D721Med (cell line): ENCODE data around the gene TRAPPC3L.

Experiments used
- DNase-seq: peaks from one replicate; pipeline ENCODE4 v3.0.0; 2011; ENCODE audit warnings: low spot score; ENCODE audit not compliant: insufficient read length
- FAIRE-seq: peaks from 2 replicates; lab custom pipeline; 2011; peaks lifted over from hg19 to GRCh38; lab: Jason Lieb, UNC
- TF ChIP-seq, protein P1 (sequence below): IDR thresholded peaks from 2 replicates; pipeline ENCODE4 v1.5.1; 2012; ENCODE audit warnings: mild to moderate bottlenecking, control low read depth; ENCODE audit not compliant: insufficient read depth; ENCODE audit errors: missing control alignments

TRAPPC3L gene

DNA sequence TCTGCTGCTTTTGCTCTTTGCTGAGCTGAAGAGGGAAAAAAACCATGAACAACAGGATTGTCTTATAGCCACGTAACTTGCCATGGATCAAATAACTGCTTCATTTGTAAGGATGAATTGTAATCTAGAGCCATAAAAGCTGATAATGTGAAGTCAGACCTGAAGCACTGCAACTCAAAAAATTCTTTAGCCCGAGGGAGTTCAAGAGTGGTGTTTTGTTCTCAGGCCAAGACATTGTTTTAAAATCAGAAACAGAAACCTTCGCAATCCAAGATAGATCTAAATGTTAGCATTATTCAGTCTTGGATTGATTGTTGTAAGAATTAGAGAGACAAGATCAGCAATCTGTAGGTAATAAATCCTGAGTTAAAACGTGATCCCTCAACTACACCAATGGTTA is at the start of gene TRAPPC3L:
Gene TRAPPC3L, minus strand, starts transcription at position 34 of the 400 bp plus-strand sequence. CDS start 170 bp downstream, outside the sequence.
- DNase-seq (no peak), FAIRE-seq (no peak)
- TF ChIP-seq, protein P1, sequence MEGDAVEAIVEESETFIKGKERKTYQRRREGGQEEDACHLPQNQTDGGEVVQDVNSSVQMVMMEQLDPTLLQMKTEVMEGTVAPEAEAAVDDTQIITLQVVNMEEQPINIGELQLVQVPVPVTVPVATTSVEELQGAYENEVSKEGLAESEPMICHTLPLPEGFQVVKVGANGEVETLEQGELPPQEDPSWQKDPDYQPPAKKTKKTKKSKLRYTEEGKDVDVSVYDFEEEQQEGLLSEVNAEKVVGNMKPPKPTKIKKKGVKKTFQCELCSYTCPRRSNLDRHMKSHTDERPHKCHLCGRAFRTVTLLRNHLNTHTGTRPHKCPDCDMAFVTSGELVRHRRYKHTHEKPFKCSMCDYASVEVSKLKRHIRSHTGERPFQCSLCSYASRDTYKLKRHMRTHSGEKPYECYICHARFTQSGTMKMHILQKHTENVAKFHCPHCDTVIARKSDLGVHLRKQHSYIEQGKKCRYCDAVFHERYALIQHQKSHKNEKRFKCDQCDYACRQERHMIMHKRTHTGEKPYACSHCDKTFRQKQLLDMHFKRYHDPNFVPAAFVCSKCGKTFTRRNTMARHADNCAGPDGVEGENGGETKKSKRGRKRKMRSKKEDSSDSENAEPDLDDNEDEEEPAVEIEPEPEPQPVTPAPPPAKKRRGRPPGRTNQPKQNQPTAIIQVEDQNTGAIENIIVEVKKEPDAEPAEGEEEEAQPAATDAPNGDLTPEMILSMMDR: no peak

DNA sequence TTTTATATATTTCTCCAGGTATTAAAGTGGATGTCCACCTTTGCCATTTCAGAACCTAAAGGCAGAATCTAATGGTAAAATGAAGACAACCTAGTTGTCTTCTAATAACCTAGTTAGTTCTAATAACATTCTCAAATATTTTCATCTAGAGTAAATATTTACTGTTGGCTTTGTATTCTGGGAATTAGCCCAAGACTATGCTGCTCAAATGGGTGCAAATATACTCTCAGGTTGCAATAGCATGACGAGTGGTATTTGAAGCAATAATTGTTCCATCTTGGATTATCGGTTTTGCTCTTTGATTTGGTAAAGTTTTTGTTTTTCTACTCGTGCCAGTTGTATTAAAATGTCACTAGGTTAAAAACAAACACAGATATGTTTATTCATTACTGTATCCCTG is 49.8 kb upstream of the TRAPPC3L start:
- TF ChIP-seq, protein P1: no peak
- FAIRE-seq (no peak), DNase-seq (no peak)

DNA sequence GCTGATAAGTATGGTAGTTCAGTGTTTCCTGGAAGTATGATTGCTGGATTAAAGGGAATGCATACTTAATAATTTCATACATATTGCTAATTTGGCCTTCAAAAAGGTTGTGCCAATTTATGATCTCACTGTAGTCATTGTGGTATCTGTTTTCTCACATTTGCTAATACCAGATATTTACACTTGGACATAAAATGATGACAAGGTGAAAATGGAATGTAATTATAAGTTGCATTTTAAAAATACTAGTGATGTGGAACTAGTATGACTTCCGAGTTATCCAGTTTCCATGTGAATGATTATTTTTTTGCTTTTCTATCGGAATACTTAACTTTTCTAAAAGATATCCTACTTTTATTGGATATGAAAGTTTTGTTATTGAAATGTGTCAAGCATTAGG is 41.3 kb upstream of the TRAPPC3L start:
- TF ChIP-seq, protein P1: no peak
- DNase-seq: no peak
- no peak for FAIRE-seq

DNA sequence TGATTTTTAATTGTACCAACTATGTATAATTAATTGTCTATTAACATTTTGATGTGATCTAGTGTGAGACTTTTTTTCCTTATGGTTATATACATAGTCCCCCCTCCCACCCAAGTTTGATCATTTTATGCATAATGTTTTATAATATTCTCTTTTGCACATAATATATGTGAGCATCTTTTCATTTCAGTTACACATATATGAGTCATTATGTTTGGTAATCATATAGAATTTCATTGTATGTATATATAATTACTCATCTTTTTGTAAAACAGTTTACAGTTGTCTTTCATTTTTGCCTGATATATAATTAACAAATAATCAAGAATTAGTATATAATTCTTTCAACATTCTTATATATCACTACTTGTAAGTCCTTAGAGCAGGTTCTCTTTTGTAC is 40.8 kb upstream of the TRAPPC3L start:
- FAIRE-seq (no peak), DNase-seq (no peak)
- TF ChIP-seq, protein P1: no peak

DNA sequence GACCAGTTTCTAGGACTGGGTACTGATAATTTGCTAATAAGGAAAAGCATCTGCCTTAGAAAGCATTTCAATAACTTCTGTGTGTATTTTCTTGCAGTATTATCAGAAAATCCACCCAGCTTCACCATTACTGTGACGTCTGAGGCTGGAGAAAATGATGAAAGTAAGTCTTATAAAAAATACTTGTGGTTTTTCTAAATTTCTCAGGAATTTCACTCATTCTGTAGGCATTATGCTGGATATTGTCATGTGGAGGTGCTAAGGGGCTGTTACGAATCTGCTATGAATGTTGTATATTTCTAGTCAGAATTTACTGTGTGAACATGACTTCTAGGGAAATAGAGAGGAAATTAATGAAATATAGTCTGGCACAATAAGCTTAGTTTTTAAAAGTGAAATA is 34.7 kb upstream of the TRAPPC3L start:
- DNase-seq (no peak), FAIRE-seq (no peak)
- TF ChIP-seq, protein P1: no peak

DNA sequence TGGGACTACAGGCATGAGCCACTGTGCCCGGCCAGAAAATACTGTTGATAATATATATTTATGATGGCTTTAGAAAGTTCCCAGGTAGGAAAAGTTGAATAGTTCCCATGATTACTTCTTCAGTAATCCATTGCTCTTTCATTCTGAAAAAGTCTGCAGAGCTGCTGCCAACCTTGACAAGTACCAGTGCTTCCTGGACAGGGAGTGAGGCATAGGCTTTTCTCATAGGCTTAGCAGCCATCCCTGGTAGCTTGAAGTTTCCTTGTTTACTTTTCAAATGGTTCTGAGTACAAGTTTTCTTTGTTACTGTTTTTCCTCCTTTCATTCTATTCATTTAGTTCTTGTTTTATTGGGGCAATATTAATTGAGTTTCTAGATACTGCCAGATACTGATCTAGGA is 33.7 kb upstream of the TRAPPC3L start:
- DNase-seq (no peak), FAIRE-seq (no peak)
- TF ChIP-seq, protein P1: no peak

DNA sequence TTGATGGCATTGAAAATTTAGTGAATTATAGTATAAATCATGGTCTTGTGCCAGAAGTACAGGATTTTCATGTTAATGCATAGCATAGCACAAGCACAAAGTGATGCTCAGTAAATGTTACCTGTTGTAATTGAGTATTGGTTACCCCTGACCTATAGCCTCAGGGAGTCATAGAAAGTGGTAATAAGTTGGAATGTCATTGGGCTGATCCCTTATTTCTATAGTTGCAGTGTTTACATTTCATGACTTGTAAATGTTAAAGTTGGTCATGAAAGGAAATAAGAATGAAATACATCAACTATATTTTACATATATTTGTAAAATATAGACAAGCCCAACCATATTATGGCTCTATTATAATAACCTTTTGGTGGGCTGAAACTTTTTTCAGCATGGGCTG is 32.9 kb upstream of the TRAPPC3L start:
- DNase-seq: no peak
- TF ChIP-seq, protein P1: no peak
- FAIRE-seq: no peak
